ENCODE results near the gene PDGFA. TPM values are rescaled to one million over a fixed set of nuclear protein-coding genes. Genes with fewer than 3 reads are reported as not detected.

Gene PDGFA
- total RNA-seq, 1 experiment from 2014 or later: 20.1 TPM

GRCh38 chr7:557558-557881 lies 37.9 kb upstream of the PDGFA start:
- Mint-ChIP-seq H3K9me3 (ENCODE audit: unreplicated experiment) (no peaks in the 10 kb centered on the region), H3K4me1 (ENCODE audit: insufficient read depth, unreplicated experiment) (no peaks in the 10 kb centered on the region), H3K4me3 (ENCODE audit: unreplicated experiment) (no peak overlapping the region), H3K27me3 (ENCODE audit: insufficient read depth, unreplicated experiment) (no peaks in the 10 kb centered on the region), H3K27ac (ENCODE audit: low read depth, unreplicated experiment) (no peak overlapping the region), H3K36me3 (ENCODE audit: insufficient read depth, unreplicated experiment) (no peaks in the 10 kb centered on the region)
- ChIA-PET CTCF (no interaction called here), POLR2A (interaction anchor here (1.0 kb wide), 1 partner anchor 8 kb away, joined by 3 read pairs; no protein-coding TSS in a partner anchor)
- intact Hi-C loops (cut with micrococcal nuclease): no loop called here
- TF ChIP-seq CTCF (IDR thresholded peaks at IDR 0.05; ENCODE audit: unreplicated experiment): no peak
- no peak for DNase-seq (ENCODE audit: unreplicated experiment)
- no TSS peak for BruUV-seq (replicated peaks)

- Mint-ChIP-seq H3K4me1 (ENCODE audit: insufficient read depth, unreplicated experiment) (no peaks in the 10 kb centered on the region), H3K4me3 (ENCODE audit: unreplicated experiment) (no peak overlapping the region), H3K27me3 (ENCODE audit: insufficient read depth, unreplicated experiment) (no peaks in the 10 kb centered on the region), H3K9me3 (ENCODE audit: unreplicated experiment) (no peaks in the 10 kb centered on the region), H3K36me3 (ENCODE audit: insufficient read depth, unreplicated experiment) (no peaks in the 10 kb centered on the region), H3K27ac (ENCODE audit: low read depth, unreplicated experiment) (no peak overlapping the region)
- no peak for DNase-seq (ENCODE audit: unreplicated experiment)
- TF ChIP-seq CTCF (IDR thresholded peaks at IDR 0.05; ENCODE audit: unreplicated experiment): no peak
- no TSS peak for BruUV-seq (replicated peaks)
- intact Hi-C loops (cut with micrococcal nuclease): no loop called here
- ChIA-PET POLR2A (interaction anchor here (0.7 to 1.0 kb wide), 2 partner anchors 9 to 15 kb away, joined by 3 read pairs; no protein-coding TSS in a partner anchor), CTCF (interaction anchor here (0.6 kb wide), 1 partner anchor 36 kb away, joined by 3 read pairs; no protein-coding TSS in a partner anchor)
Measured at GRCh38 chr7:556837-557557, 37.4 kb upstream of the PDGFA start.

- Mint-ChIP-seq H3K4me1 (ENCODE audit: insufficient read depth, unreplicated experiment) (no peaks in the 10 kb centered on the region), H3K36me3 (ENCODE audit: insufficient read depth, unreplicated experiment) (no peaks in the 10 kb centered on the region), H3K27me3 (ENCODE audit: insufficient read depth, unreplicated experiment) (no peaks in the 10 kb centered on the region), H3K27ac (ENCODE audit: low read depth, unreplicated experiment) (no peak overlapping the region), H3K4me3 (ENCODE audit: unreplicated experiment) (no peak overlapping the region), H3K9me3 (ENCODE audit: unreplicated experiment) (no peaks in the 10 kb centered on the region)
- DNase-seq (ENCODE audit: unreplicated experiment): no peak
- no TSS peak for BruUV-seq (replicated peaks)
- ChIA-PET POLR2A (interaction anchor here (0.7 kb wide), 1 partner anchor 15 kb away, joined by 3 read pairs; no protein-coding TSS in a partner anchor), CTCF (interaction anchor here (0.6 kb wide), 1 partner anchor 35 kb away, joined by 3 read pairs; no protein-coding TSS in a partner anchor)
- TF ChIP-seq CTCF (IDR thresholded peaks at IDR 0.05; ENCODE audit: unreplicated experiment): no peak
- intact Hi-C loops (cut with micrococcal nuclease): no loop called here
Measured at GRCh38 chr7:556291-556826, 36.7 kb upstream of the PDGFA start.

GRCh38 chr7:555551-556160 lies 36.0 kb upstream of the PDGFA start:
- Mint-ChIP-seq H3K27me3 (ENCODE audit: insufficient read depth, unreplicated experiment) (no peaks in the 10 kb centered on the region), H3K27ac (ENCODE audit: low read depth, unreplicated experiment) (no peak overlapping the region), H3K9me3 (ENCODE audit: unreplicated experiment) (no peaks in the 10 kb centered on the region), H3K36me3 (ENCODE audit: insufficient read depth, unreplicated experiment) (no peaks in the 10 kb centered on the region), H3K4me3 (ENCODE audit: unreplicated experiment) (no peak overlapping the region), H3K4me1 (ENCODE audit: insufficient read depth, unreplicated experiment) (no peaks in the 10 kb centered on the region)
- ChIA-PET POLR2A (no interaction called here), CTCF (no interaction called here)
- BruUV-seq (replicated peaks): no TSS peak
- no peak for TF ChIP-seq CTCF (IDR thresholded peaks at IDR 0.05; ENCODE audit: unreplicated experiment)
- intact Hi-C loops (cut with micrococcal nuclease): no loop called here
- no peak for DNase-seq (ENCODE audit: unreplicated experiment)
